Pancreas (tissue), 10 donors: ENCODE results near the gene ILK. TPM values are rescaled to one million over a fixed set of nuclear protein-coding genes. Genes with fewer than 3 reads are reported as not detected.

Experiments
- ATAC-seq, 4 donors: fragments of 200-7000 bp; cut with Tn5 transposase; one replicate each; pipeline versions ENCODE4 v1.8.0 to v1.9.1; 2020; ENCODE audit warnings: mild to moderate bottlenecking in 4 of 4, moderate library complexity in 4 of 4
- DNase-seq, 6 donors: peaks; one replicate each; pipeline ENCODE4 v3.0.0-alpha.2; 2020
- FAIRE-seq: peaks from 2 replicates; lab custom pipeline; 2012; peaks lifted over from hg19 to GRCh38; lab: Jason Lieb, UNC
- H3K27ac ChIP-seq, 4 donors: fragments of 200-600 bp; sonication (generic); 1 replicate in 3 of 4; 2 replicates in 1 of 4; pipeline versions ENCODE4 v1.5.0 to v1.8.0; 2020
- H3K27me3 ChIP-seq, 4 donors: fragments of 200-600 bp; one replicate each; pipeline ENCODE4 v1.8.0; 2021
- H3K36me3 ChIP-seq, 3 donors: fragments of 200-600 bp; sonication (generic) in 1 of 3; one replicate each; pipeline versions ENCODE4 v1.5.0 to v1.8.0; 2020 to 2021
- H3K4me1 ChIP-seq, 3 donors: fragments of 200-600 bp; one replicate each; pipeline ENCODE4 v1.8.0; 2021
- H3K4me3 ChIP-seq, 4 donors: fragments of 200-600 bp; sonication (generic) in 2 of 4; one replicate each; pipeline versions ENCODE4 v1.5.0 to v1.8.0; 2020 to 2021
- H3K9me3 ChIP-seq, 4 donors: fragments of 200-600 bp; one replicate each; pipeline ENCODE4 v1.8.0; 2021
- CTCF ChIP-seq, 4 donors: fragments of 200-600 bp; sonication (generic) in 3 of 4; IDR thresholded peaks; one replicate each; pipeline versions ENCODE4 v1.5.0 to v1.8.0; 2021; ENCODE audit warnings: antibody characterized with exemption in 4 of 4
- WGBS, 2 donors: extraction: QIAGEN DNeasy Blood & Tissue Kit; methylation state at CpG; one replicate each; pipeline ENCODE4 v1.1.7; 2013; 5-methylcytosine and 5-hydroxymethylcytosine counted together
- intact Hi-C, 3 donors: fragments of 100-400 bp; cut with DNase I; formaldehyde crosslinking; loops; one replicate each; pipeline versions ENCODE4 v1.11.1 to v1.14.2; 2022
- polyA plus RNA-seq, 2 donors: library from polyadenylated mRNA; stranded (reverse); fragments of 200-250 nt; gene quantifications; one replicate each; pipeline ENCODE4 v1.2.3, GENCODE V29; 2013
- total RNA-seq, 6 donors: library from RNA; stranded (reverse); fragmentation: NEBNext Ultra II Directional in 4 of 6; extraction: Animal tissue kit (Norgen Biotek cat#: 25700) in 4 of 6; gene quantifications; one replicate each; pipeline versions ENCODE4 v1.2.1 to v1.2.4, GENCODE V29; 2021 to 2023
- donor health status: healthy with polysubstance abuse.
- donor health status: DM: no; HTN: no; CAD: no; lungs with moderate emphysema.
- donor health status: DM: no; HTN: no; CAD: no.
- donor health status: control.
- donor health status: control.
- donor health status: Bipolar disorder and iron deficiency.
- donor health status: DM: yes; HTN: yes; CAD: no.
- donor health status: DM: no; HTN: no; CAD: no.
- donor health status: DM: no; HTN: no; CAD: no.
- donor health status: DM: yes; HTN: yes; CAD: no.

ILK gene
- total and polyA plus RNA-seq, 8 donors: 47.9 to 137 (median 70.4) TPM

- H3K4me1 ChIP-seq: no peaks in the 10 kb centered on the region
- WGBS, 2 donors: 55 to 63% methylated on average over 11 of the region's 11 CpGs
- peaks cover 0 to 7% (median 0%) of the 10 kb centered on the region in 3 donors for H3K36me3 ChIP-seq
- no peaks in the 10 kb centered on the region for H3K9me3 ChIP-seq
- intact Hi-C loops: loop anchor here in 1 of 3 donors (5.0 kb wide), 1 partner anchor 40 kb away; no protein-coding TSS in a partner anchor
- no peaks in the 10 kb centered on the region for H3K27me3 ChIP-seq
- FAIRE-seq (no peak), ATAC-seq (peak; percentile 99 to 100 (median 100)), DNase-seq (peak; percentile 70 to 90 (median 80))
- H3K4me3 ChIP-seq: no peak overlapping the region
- no peak for TF ChIP-seq CTCF (IDR thresholded peaks at IDR 0.05)
- no peak overlapping the region for H3K27ac ChIP-seq
Measured at GRCh38 chr11:6587360-6587953, 16.1 kb upstream of the ILK start.

GRCh38 chr11:6588018-6588417 lies 15.6 kb upstream of the ILK start:
- FAIRE-seq (no peak), ATAC-seq (no peak), DNase-seq (no peak)
- no peak overlapping the region for H3K4me3 ChIP-seq
- no peaks in the 10 kb centered on the region for H3K27me3 ChIP-seq
- no peak overlapping the region for H3K27ac ChIP-seq
- no peak for TF ChIP-seq CTCF (IDR thresholded peaks at IDR 0.05)
- intact Hi-C loops: loop anchor here in 1 of 3 donors (5.0 kb wide), 1 partner anchor 41 kb away; no protein-coding TSS in a partner anchor
- H3K36me3 ChIP-seq: peaks cover 0 to 10% (median 0%) of the 10 kb centered on the region in 3 donors
- no peaks in the 10 kb centered on the region for H3K9me3 ChIP-seq
- no peaks in the 10 kb centered on the region for H3K4me1 ChIP-seq
- WGBS, 2 donors: 83 to 90% methylated on average over 1 of the region's 1 CpG

- no peak for TF ChIP-seq CTCF (IDR thresholded peaks at IDR 0.05)
- H3K4me1 ChIP-seq: peaks cover 0 to 5% (median 0%) of the 10 kb centered on the region in 3 donors
- intact Hi-C loops: no loop called here
- no peaks in the 10 kb centered on the region for H3K9me3 ChIP-seq
- WGBS, 2 donors: 89 to 92% methylated on average over 3 of the region's 3 CpGs
- no peak overlapping the region for H3K27ac ChIP-seq
- ATAC-seq: no peak
- FAIRE-seq: no peak
- peaks cover 0 to 13% (median 3%) of the 10 kb centered on the region in 3 donors for H3K36me3 ChIP-seq
- DNase-seq: peak in 1 of 6 donors; percentile 24
- no peaks in the 10 kb centered on the region for H3K27me3 ChIP-seq
- H3K4me3 ChIP-seq: no peak overlapping the region
Measured at GRCh38 chr11:6594142-6594768, 9.3 kb upstream of the ILK start.

GRCh38 chr11:6596239-6596877 lies 7.2 kb upstream of the ILK start:
- WGBS, 2 donors: 63 to 67% methylated on average over 5 of the region's 5 CpGs
- H3K9me3 ChIP-seq: no peaks in the 10 kb centered on the region
- no peak for DNase-seq
- FAIRE-seq: no peak
- H3K27ac ChIP-seq: no peak overlapping the region
- H3K27me3 ChIP-seq: no peaks in the 10 kb centered on the region
- peaks cover 0 to 20% (median 19%) of the 10 kb centered on the region in 3 donors for H3K36me3 ChIP-seq
- H3K4me1 ChIP-seq: peaks cover 0 to 5% (median 0%) of the 10 kb centered on the region in 3 donors
- intact Hi-C loops: no loop called here
- TF ChIP-seq CTCF (IDR thresholded peaks at IDR 0.05): no peak
- no peak overlapping the region for H3K4me3 ChIP-seq
- ATAC-seq: no peak
